ENCODE measurements around the gene GMEB2. TPM values are rescaled to one million over a fixed set of nuclear protein-coding genes. Genes with fewer than 3 reads are reported as not detected.

Gene GMEB2
- total and polyA plus RNA-seq, 10 of the 15 experiments (the other 5 are each of a cell fraction or from before 2014, with no cell fraction given), result 0.08 to 15.1 (median 6.9) TPM

GRCh38 chr20:63567386-63568169 lies 59.3 kb downstream of the GMEB2 start (continued):
- TF ChIP-seq NBN (IDR thresholded peaks at IDR 0.05) (no peak), CREB1 (IDR thresholded peaks at IDR 0.05; ENCODE audit: low read depth) (peak; percentile 60; the same call in 1 of the 2 replicates), RBBP5 (conservative IDR thresholded peaks at IDR 0.05) (no peak), RCOR1 (conservative IDR thresholded peaks at IDR 0.05; ENCODE audit: low read depth, low read length) (0 out of 2 replicates have a peak, but pooled peaks have one; percentile 50), IKZF1 (conservative IDR thresholded peaks at IDR 0.05) (peak; percentile 92), HDAC6 (IDR thresholded peaks at IDR 0.05; ENCODE audit: unreplicated experiment) (no peak), IRF4 (IDR thresholded peaks at IDR 0.05; ENCODE audit: low read depth, low read length) (0 out of 2 replicates have a peak, but pooled peaks have one; percentile 16), SIX5 (IDR thresholded peaks at IDR 0.05; ENCODE audit: low read depth, low read length, severe bottlenecking) (no peak), BHLHE40 (IDR thresholded peaks at IDR 0.05; ENCODE audit: borderline replicate concordance in 1 of 2, low read depth in 2 of 2, low read length in 1 of 2) (peak; percentile 67 to 78), BACH1 (IDR thresholded peaks at IDR 0.05; ENCODE audit: borderline replicate concordance) (no peak; the same call in 1 of the 2 replicates), IKZF2 (IDR thresholded peaks at IDR 0.05) (peak; percentile 88 to 93), RUNX3 (IDR thresholded peaks at IDR 0.05; ENCODE audit: low read length) (peak; percentile 100), MTA2 (IDR thresholded peaks at IDR 0.05; ENCODE audit: low read depth) (peak; percentile 67), BCL11A (IDR thresholded peaks at IDR 0.05; ENCODE audit: low read depth, low read length) (peak; percentile 66), SUPT20H (IDR thresholded peaks at IDR 0.05; ENCODE audit: borderline replicate concordance, control insufficient read depth, low read depth, low read length) (no peak), SRF (IDR thresholded peaks at IDR 0.05; ENCODE audit: low read depth in 2 of 2, low read length in 2 of 2) (0 out of 4 replicates have a peak, but pooled peaks of 1 of the 2 experiments have one; percentile 1), POU2F2 (IDR thresholded peaks at IDR 0.05; ENCODE audit: borderline replicate concordance, low read depth, low read length) (peak; percentile 17; the same call in 1 of the 3 replicates), BMI1 (IDR thresholded peaks at IDR 0.05; ENCODE audit: borderline replicate concordance) (no peak), MTA3 (IDR thresholded peaks at IDR 0.05; ENCODE audit: borderline replicate concordance, low read length) (peak; percentile 89; the same call in 1 of the 2 replicates), TAF1 (IDR thresholded peaks at IDR 0.05; ENCODE audit: borderline replicate concordance, low read depth, low read length) (no peak), CREM (IDR thresholded peaks at IDR 0.05; ENCODE audit: low read depth) (peak; percentile 37; the same call in 1 of the 2 replicates), HCFC1 (IDR thresholded peaks at IDR 0.05; ENCODE audit: low read length) (no peak), EZH2 (IDR thresholded peaks at IDR 0.05; ENCODE audit: borderline replicate concordance, control insufficient read depth, low read depth, low read length) (no peak), CBFB (IDR thresholded peaks at IDR 0.05; ENCODE audit: low read depth) (peak; percentile 99)
- TF ChIP-seq, protein P1, sequence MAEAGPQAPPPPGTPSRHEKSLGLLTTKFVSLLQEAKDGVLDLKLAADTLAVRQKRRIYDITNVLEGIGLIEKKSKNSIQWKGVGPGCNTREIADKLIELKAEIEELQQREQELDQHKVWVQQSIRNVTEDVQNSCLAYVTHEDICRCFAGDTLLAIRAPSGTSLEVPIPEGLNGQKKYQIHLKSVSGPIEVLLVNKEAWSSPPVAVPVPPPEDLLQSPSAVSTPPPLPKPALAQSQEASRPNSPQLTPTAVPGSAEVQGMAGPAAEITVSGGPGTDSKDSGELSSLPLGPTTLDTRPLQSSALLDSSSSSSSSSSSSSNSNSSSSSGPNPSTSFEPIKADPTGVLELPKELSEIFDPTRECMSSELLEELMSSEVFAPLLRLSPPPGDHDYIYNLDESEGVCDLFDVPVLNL (IDR thresholded peaks at IDR 0.05; ENCODE audit: low read depth, low read length), result no peak
- TF ChIP-seq, protein P2, sequence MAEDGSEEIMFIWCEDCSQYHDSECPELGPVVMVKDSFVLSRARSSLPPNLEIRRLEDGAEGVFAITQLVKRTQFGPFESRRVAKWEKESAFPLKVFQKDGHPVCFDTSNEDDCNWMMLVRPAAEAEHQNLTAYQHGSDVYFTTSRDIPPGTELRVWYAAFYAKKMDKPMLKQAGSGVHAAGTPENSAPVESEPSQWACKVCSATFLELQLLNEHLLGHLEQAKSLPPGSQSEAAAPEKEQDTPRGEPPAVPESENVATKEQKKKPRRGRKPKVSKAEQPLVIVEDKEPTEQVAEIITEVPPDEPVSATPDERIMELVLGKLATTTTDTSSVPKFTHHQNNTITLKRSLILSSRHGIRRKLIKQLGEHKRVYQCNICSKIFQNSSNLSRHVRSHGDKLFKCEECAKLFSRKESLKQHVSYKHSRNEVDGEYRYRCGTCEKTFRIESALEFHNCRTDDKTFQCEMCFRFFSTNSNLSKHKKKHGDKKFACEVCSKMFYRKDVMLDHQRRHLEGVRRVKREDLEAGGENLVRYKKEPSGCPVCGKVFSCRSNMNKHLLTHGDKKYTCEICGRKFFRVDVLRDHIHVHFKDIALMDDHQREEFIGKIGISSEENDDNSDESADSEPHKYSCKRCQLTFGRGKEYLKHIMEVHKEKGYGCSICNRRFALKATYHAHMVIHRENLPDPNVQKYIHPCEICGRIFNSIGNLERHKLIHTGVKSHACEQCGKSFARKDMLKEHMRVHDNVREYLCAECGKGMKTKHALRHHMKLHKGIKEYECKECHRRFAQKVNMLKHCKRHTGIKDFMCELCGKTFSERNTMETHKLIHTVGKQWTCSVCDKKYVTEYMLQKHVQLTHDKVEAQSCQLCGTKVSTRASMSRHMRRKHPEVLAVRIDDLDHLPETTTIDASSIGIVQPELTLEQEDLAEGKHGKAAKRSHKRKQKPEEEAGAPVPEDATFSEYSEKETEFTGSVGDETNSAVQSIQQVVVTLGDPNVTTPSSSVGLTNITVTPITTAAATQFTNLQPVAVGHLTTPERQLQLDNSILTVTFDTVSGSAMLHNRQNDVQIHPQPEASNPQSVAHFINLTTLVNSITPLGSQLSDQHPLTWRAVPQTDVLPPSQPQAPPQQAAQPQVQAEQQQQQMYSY (CRISPR knock-in tag; IDR thresholded peaks at IDR 0.05), result no peak
- TF ChIP-seq, protein P3, sequence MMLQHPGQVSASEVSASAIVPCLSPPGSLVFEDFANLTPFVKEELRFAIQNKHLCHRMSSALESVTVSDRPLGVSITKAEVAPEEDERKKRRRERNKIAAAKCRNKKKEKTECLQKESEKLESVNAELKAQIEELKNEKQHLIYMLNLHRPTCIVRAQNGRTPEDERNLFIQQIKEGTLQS (IDR thresholded peaks at IDR 0.05; ENCODE audit: borderline replicate concordance, extremely low read depth, low read depth, low read length), result no peak
